ENCODE data around the gene DGAT2.
"Not testable (repeated sequence)": the region's sequence is repeated elsewhere in the genome, so short reads cannot be mapped to it uniquely, and the experiment has no call there.

Gene DGAT2, protein sequence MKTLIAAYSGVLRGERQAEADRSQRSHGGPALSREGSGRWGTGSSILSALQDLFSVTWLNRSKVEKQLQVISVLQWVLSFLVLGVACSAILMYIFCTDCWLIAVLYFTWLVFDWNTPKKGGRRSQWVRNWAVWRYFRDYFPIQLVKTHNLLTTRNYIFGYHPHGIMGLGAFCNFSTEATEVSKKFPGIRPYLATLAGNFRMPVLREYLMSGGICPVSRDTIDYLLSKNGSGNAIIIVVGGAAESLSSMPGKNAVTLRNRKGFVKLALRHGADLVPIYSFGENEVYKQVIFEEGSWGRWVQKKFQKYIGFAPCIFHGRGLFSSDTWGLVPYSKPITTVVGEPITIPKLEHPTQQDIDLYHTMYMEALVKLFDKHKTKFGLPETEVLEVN

DNA sequence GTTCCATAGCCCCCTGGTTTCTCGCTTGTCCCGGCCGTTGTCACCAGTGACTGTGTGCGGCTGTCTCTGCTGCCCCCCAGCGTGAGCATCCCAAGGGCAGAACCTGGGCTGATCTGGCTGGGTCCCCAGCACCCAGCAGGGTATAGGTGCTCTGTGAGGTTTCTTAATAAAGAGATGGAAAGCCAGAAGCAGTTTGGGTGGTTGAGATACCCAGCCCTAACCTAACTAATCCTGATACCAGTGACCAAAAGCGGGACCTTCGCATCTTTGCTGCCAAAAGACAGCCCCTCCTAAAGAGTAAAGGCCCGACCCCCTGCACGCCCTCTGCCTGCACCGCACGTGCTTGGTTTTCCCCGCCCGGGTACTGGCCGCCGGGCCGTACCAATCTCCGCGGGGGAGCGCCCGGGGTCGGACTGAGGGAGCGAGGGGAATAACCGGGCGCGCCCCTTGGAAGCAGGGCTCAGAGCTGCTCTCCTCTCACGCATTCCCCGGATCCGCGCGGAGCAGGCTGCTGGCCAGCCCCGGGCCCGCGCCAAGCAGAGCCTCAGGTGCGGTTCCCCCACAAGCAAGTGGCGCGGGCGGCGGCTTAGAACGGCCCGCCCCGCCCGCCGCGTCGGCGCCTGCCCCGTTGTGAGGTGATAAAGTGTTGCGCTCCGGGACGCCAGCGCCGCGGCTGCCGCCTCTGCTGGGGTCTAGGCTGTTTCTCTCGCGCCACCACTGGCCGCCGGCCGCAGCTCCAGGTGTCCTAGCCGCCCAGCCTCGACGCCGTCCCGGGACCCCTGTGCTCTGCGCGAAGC lies at the start of gene DGAT2:
Gene DGAT2 (plus strand): TSS at position 667 of the 797 bp plus-strand sequence. CDS start 214 bp downstream, outside the sequence.
- in situ Hi-C loops (cut with HindIII; ENCODE audit: low sequenced_read_pairs), result no loop called here

DNA sequence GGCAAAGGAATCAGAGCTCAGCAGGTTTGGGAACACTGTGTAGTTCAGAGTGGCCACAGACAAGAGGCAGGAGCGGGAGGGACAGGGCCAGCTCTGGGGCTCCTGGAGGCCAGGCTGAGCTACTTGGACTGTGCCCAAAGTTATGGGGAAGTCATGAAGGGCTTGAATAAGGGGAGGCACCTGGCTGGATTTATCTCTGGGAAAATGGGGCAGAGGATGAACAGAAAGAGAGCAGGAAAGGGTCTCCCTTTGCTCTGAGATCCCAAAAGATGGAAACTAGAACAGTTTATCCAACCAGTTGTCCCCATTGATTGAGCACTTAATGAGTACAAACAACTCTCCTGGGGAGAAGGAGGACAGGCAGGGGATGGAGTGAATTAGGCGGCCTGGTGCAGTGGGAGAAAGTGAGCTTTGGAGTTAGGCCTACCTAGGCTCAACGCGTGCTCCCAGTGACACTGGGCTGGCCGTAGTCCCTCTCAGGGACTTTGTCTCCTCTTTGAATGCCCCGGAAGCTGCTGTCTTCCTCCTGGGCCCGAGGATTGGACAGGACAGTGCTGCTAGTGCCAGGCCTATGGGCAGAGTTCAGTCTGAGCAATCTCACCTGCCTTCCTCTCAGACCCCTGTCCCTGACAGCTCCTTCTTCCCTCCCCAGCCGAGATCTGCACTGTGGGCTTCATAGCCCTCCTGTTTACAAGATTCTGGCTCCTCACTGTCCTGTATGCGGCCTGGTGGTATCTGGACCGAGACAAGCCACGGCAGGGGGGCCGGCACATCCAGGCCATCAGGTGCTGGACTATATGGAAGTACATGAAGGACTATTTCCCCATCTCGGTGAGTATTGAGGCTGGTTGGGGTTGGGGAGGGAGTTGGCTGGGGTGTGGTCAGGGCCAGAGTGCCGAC lies 49.0 kb upstream of the DGAT2 start:
- in situ Hi-C loops (cut with HindIII; ENCODE audit: low sequenced_read_pairs), result no loop called here

- in situ Hi-C loops (cut with HindIII; ENCODE audit: low sequenced_read_pairs), result no loop called here
Measured at GRCh38 chr11:75720639-75721038, 47.9 kb upstream of the DGAT2 start.

GRCh38 chr11:75721852-75722668 lies 46.5 kb upstream of the DGAT2 start:
- in situ Hi-C loops (cut with HindIII; ENCODE audit: low sequenced_read_pairs), result no loop called here

GRCh38 chr11:75722669-75723042 lies 45.9 kb upstream of the DGAT2 start:
- in situ Hi-C loops (cut with HindIII; ENCODE audit: low sequenced_read_pairs), result no loop called here

GRCh38 chr11:75725547-75726320 lies 42.8 kb upstream of the DGAT2 start:
- in situ Hi-C loops (cut with HindIII; ENCODE audit: low sequenced_read_pairs), result no loop called here

DNA sequence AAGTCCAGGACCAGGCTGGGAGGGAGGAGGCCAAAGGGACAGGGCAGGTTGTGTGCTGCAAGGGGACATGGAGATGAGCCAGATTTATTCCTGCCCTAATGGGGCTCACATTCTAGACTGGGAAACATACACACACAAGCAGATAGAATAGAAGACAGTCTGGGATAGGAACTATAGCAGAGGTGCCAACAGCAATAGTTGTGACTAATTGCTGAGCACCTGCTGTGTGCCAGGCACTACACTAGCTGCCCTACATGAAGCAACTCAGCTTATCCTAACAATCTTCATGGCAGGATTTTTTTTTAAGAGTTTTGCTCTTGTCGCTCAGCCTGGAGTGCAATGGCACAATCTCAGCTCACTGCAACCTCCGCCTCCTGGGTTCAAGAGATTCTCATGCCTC lies 39.6 kb upstream of the DGAT2 start:
- in situ Hi-C loops (cut with HindIII; ENCODE audit: low sequenced_read_pairs), result no loop called here

DNA sequence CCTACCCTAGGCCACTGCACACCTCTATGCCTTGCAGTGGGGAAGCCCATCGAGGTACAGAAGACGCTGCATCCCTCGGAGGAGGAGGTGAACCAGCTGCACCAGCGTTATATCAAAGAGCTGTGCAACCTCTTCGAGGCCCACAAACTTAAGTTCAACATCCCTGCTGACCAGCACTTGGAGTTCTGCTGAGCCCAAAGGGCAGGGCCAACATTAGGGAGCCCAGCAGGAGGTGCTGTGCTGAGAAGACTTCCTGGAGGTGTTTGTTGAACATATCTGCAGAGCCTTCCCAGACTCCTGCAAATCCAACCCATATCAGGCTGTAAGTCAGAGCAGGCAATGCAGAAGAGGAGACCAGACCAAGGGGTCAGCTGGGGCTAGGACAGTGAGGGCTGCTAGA lies 37.5 kb upstream of the DGAT2 start:
- in situ Hi-C loops (cut with HindIII; ENCODE audit: low sequenced_read_pairs), result no loop called here

DNA sequence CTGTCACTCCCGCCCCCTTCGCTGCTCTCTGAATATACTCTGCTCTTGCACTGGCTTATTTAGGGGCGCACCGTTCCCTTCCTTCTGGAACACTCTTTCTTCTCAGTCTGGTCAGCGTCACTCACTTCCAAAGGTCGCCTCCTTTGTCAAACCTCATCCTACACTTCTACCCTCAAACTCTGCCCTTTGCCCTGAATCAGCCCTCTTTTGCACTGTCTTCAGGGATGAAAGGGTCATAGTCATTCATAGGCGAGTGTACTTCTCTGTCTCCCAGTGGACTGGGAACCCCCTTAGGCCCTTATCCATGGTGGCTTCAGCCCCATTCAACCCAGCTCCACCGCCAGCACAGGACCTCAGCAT lies 35.5 kb upstream of the DGAT2 start:
- in situ Hi-C loops (cut with HindIII; ENCODE audit: low sequenced_read_pairs), result no loop called here

DNA sequence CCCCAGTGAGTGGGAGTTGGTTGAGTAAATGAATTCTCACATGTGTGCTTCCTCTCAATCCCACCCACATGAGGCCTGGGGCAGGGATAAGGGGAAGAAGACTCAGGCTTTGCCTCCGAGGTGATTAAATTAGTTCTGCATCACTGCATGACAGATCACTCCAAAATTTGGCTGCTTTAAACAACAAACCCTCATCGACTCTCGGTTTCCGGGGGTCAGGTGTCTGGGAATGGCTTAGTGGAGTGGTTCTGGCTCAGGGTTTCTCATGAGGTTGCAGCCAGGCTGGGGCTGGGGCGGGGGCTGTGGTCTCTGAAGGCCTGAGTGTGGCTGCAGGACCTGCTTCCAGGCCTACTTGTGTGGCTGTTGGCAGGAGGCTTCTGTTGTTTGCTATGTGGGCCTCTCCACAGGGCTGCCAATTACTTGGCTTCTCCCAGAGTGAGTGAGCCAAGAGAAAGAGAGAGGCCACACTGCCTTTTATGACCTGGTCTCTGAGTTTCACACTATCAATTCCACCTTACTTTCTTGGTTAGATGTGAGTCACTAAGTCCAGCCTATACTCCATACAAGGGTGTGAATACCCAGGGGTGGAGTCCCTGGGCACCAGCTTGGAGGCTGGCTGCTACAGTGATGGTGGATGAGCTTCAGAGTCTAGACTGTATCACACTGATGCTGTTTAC lies 35.0 kb upstream of the DGAT2 start:
- in situ Hi-C loops (cut with HindIII; ENCODE audit: low sequenced_read_pairs), result no loop called here

DNA sequence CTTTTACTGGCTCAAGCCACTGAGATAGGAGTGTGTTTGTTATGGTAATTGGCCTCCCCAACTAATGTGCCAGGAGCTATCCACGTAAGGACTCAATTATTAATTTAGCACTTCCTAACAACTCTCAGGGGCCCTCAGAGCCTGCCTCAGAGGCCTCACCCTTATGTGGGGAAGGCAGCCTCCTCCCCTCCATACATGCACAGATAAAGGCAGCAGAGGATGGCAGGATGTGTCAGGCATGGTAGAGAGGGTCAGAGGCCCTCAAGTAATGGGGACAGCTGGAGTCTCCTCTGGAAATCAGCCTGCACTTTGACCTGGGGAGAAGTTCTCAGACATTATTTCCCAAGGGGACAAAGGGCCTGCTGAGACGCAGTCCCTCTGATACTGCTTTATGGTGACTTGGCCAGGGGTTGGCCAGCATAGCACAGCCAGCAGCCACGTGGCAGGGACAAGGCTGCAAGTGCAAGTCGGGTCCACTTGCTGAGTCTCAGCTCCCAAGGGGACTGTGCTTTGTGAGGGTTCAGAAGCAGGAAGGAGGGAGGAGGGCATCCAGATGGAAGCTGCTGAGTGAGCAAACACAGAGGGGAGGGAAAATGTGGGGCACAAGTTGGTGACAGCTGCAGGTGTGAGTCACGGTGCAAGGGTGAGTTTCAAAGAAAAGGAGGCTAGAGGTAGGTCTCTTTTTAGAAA lies 33.9 kb upstream of the DGAT2 start:
- in situ Hi-C loops (cut with HindIII; ENCODE audit: low sequenced_read_pairs), result no loop called here

- in situ Hi-C loops (cut with HindIII; ENCODE audit: low sequenced_read_pairs), result no loop called here
Measured at GRCh38 chr11:75735181-75735845, 33.3 kb upstream of the DGAT2 start.

- in situ Hi-C loops (cut with HindIII; ENCODE audit: low sequenced_read_pairs), result no loop called here
Measured at GRCh38 chr11:75737314-75737713, 31.3 kb upstream of the DGAT2 start.

- in situ Hi-C loops (cut with HindIII; ENCODE audit: low sequenced_read_pairs), result no loop called here
Measured at GRCh38 chr11:75740681-75741080, 27.9 kb upstream of the DGAT2 start.

- in situ Hi-C loops (cut with HindIII; ENCODE audit: low sequenced_read_pairs), result not testable (repeated sequence)
Measured at GRCh38 chr11:75743159-75743558, 25.4 kb upstream of the DGAT2 start.

DNA sequence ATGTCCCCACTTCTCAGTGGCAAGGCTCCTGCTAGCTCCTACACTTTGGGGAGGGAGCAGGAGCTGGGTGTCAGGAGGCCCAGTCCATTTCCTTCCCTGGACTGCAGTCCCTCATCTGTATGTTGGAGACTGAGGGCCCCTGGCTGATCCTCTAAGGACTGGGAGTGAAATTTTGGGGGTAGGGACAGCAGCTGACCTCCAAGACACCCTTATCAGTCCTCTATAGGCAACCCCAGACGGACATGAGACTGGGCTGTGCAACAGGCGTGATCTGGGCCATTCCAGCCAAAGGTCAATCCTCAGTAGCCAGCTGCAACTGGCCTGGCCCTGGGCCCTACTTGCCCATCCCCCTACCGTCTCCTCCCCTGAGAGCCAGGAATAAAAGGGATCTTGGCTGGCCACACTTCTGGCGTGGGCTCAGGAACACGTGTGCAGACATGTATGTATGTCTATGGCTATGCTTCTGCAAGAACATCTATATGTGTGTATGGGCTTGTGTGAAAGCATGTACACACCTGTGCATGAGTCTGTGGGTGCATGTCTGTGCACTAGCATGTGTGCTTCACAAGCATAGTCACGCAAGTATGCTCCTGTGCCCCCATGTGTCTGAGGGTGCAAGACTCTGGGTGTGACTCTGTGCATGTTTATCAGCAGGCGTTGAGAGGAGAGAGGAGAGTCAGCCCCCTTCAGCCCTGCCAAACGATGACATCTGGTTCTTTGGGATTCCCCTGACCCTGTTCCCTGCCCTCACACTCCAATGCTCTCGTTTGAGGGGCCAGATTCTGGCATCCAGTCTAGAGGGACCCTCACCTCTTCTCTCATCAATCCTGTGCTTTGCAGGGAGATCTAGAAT lies 24.6 kb upstream of the DGAT2 start:
- in situ Hi-C loops (cut with HindIII; ENCODE audit: low sequenced_read_pairs), result no loop called here

DNA sequence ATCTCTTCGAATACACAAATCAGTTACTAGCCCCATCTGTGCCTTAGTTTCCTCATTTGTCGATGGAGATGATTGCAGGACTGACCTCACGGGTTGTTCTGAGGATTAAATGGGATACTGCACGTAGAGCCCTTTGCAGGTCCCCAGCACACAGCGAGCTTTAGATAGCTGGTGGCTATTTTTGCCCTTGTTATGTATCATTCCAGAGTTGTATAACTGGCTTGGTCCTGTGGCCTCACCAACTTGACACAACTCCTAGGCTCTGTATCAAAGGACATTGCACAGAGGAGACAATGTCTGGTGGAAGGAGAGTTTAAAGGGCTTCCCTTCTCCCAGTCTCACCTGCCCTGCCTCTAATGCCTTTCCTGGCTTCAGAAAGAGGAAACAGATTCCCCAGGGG lies 22.8 kb upstream of the DGAT2 start:
- in situ Hi-C loops (cut with HindIII; ENCODE audit: low sequenced_read_pairs), result no loop called here
